Endometrial microvascular endothelial cells (primary cell): ENCODE results near the gene RPL18. TPM values are rescaled to one million over a fixed set of nuclear protein-coding genes. Genes with fewer than 3 reads are reported as not detected.
"Not testable (repeated sequence)": the region's sequence is repeated elsewhere in the genome, so short reads cannot be mapped to it uniquely, and the experiment has no call there.

ENCODE experiments used
- in situ Hi-C: cut with HindIII; loops from 2 replicates; pipeline ENCODE4 v1.10.0; 2017; ENCODE audit warnings: low sequenced_read_pairs, low pct_unique_long_range_greater_than_20kb; ENCODE audit errors: inconsistent ontology term
- total RNA-seq: library from RNA; depleted of rRNA; stranded (reverse); fragments of >200 nt; gene quantifications from one replicate; pipeline ENCODE4 v1.2.3, GENCODE V29; 2015; ENCODE audit errors: inconsistent ontology term

RPL18 gene
- total RNA-seq, 1 donor from 2014 or later: 2,158 TPM

DNA sequence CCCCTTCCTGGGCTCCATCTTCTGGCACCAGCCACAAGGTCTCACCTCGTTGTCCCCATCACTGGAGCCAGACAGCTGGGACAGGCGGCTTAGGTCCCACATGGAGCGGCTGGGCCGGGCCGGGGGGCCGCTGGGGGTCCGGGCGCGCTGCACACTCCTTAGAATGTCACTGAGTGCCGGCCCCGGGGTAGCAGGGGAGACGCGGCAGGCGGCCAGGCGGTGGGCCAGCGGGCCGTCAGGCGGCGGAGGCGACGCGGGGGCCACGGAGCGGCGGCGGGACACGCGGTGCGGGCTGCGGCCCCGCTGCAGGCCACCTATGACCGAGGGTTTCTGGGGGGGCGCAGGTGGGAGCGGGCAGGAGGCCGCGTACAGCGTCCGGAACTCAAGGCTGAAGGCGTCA, 15.5 kb downstream of the RPL18 start:
- in situ Hi-C loops: loop anchor here (25.0 kb wide), 1 partner anchor 141 kb away; the partner anchor contains the start of genes CYTH2 and KCNJ14

GRCh38 chr19:48603001-48603400, 16.0 kb downstream of the RPL18 start:
- in situ Hi-C loops: loop anchor here (25.0 kb wide), 1 partner anchor 141 kb away; the partner anchor contains the start of genes CYTH2 and KCNJ14

GRCh38 chr19:48600679-48601417, 18.1 kb downstream of the RPL18 start:
- in situ Hi-C loops: loop anchor here (25.0 kb wide), 1 partner anchor 139 kb away; the partner anchor contains the start of genes CYTH2 and KCNJ14

- in situ Hi-C loops: no loop called here
These were observed 19.8 kb downstream of the RPL18 start for GRCh38 chr19:48598996-48599700.

GRCh38 chr19:48596679-48597465, 22.1 kb downstream of the RPL18 start:
- in situ Hi-C loops: no loop called here

DNA sequence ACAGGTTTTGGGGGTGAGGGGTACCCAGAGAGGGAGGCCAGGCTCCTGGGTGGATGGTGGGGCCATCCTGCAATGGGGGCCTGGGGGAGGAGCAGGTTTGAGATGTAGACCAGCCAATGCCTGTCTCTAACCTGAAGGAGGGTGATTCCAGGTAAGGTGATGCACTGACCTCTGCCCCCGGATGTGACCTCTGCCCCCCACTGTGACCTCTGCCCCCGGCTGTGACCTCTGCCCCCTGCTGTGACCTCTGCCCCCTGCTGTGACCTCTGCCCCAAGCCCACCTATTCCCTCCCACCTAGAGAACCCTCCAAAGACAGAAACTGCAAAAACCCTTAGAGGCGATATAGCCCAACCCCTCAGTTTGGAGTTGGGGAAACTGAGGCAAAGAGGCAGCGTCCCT, 22.7 kb downstream of the RPL18 start:
- in situ Hi-C loops: no loop called here

GRCh38 chr19:48595833-48596232, 23.1 kb downstream of the RPL18 start:
- in situ Hi-C loops: no loop called here

DNA sequence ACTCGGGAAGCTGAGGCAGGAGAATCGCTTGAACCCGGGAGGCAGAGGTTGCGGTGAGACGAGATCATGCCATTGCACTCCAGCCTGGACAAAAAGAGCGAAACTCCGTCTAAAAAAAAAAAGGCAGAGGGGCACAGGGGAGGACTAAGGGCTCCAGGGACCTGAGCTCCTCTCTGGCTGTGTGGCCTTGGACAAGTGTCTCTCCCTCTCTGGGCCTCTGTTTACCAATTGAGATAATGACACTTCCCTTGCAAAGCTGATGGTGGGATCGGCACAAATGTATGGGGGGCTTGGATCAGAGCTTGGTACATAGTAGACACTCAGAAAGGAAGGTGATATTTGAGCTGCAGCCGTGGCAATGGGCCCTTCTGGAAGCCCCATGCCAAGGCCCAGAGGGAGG, 23.8 kb downstream of the RPL18 start:
- in situ Hi-C loops: no loop called here

GRCh38 chr19:48591021-48591420, 28.0 kb downstream of the RPL18 start:
- in situ Hi-C loops: no loop called here

- in situ Hi-C loops: no loop called here
These were observed 30.1 kb downstream of the RPL18 start for GRCh38 chr19:48588670-48589401.

DNA sequence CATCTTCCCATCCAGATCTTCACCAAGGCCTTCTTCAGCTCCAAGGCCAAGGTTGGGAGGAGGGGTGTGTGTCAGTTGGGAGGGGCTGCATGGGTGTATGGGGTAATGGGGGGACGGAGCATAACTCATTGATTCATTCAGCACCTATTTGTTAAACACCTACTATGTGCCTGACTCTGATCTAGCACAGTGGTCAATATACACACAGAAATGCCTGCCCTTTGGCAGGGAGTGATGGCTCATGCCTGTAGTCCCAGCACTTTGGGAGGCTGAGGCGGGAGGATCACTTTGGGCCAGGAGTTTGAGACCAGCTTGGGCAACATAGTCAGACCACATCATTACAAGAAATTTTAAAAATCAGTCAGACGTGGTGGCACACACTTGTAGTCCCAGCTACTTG, 31.6 kb downstream of the RPL18 start:
- in situ Hi-C loops: no loop called here

GRCh38 chr19:48582168-48582567, 36.8 kb downstream of the RPL18 start:
- in situ Hi-C loops: no loop called here

- in situ Hi-C loops: no loop called here
These were observed 40.1 kb downstream of the RPL18 start for GRCh38 chr19:48578891-48579290.

GRCh38 chr19:48577908-48578307, 41.1 kb downstream of the RPL18 start:
- in situ Hi-C loops: not testable (repeated sequence)

- in situ Hi-C loops: no loop called here
These were observed 42.9 kb downstream of the RPL18 start for GRCh38 chr19:48575931-48576622.

DNA sequence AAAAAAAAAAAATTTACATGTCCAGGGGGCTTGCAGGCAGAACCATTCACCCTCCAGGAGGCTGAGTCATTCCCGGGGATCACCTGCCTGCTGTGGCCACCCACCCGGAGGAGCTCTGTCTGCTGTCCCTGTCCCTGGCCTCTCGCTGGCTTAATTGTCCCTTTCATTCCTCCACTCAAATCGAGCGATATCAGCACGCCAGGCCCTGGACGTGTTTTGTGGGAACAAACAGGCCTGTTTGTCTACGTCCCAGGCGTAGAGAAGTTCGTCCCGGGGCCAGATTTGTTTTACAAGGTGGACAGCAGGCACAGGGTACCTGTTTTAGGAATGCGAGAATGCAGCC, 45.8 kb downstream of the RPL18 start:
- in situ Hi-C loops: no loop called here

DNA sequence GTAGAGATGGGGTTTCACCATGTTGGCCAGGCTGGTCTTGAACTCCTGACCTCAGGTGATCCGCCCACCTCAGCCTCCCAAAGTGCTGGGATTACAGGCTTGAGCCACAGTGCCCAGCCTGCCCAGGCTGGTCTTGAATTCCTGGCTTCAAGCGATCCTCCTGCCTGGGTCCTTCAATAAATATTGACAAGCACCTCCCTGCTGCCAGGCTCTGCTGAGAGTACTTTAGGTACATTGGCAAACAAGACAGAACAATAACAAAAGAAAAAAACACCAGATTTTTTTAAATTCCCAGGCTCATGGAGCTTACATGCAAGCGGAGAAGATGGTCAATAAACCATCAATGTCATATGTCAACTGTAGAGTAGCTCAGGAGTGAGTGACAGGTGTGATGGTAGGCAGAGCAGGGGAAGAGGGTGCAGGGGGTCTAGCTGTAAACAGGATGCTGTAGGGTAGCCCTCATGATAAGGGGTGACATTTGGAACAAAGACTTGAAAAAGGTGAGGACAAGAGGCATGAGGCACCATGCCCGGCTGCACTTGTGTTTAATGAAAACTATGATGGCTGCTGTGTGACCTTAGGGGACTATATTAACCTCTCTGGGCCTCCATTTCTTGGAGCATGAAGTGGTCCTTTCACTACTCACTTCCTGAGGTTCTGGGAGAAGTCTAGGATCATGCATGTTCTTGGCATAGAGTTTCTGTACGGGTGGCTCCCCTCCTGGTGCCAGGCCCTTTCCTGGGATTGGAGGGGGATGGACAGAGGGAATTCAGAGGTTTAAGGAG, 47.4 kb downstream of the RPL18 start:
- in situ Hi-C loops: no loop called here

DNA sequence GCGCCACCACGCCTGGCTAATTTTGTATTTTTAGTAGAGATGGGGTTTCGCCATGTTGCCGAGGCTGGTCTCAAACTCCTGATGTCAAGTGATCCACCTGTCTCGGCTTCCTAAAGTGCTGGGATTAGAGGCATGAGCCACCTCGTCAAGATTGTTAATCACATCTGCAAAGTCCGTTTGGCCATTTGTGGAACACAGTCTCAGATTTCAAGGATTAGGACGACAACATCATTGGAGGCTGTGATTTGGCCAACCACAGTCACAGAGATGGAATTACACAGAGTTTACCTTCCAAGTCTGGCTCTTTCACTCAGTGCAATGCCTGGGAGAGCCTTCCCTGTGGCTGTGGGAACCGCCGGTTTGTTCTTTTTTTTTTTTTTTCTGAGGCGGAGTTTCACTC, 49.2 kb downstream of the RPL18 start:
- in situ Hi-C loops: no loop called here
